ENCODE measurements around the gene CMIP. TPM values are rescaled to one million over a fixed set of nuclear protein-coding genes. Genes with fewer than 3 reads are reported as not detected.

The CMIP gene
- total and polyA plus RNA-seq, 3 donors from 2014 or later: 34.9 to 72.5 (median 42.0) TPM

GRCh38 chr16:81694494-81695280 lies 250.1 kb downstream of the CMIP start:
- intact Hi-C loops (cut with DNase I; ENCODE audit: low total_unique reads): loop anchor here (10.0 kb wide), 1 partner anchor 290 kb away; no protein-coding TSS in a partner anchor
- H3K4me1 ChIP-seq: peaks cover 29% of the 10 kb centered on the region
- WGBS, 2 donors: 70 to 72% methylated on average over 14 of the region's 14 CpGs

GRCh38 chr16:81695321-81696165 lies 250.9 kb downstream of the CMIP start:
- Histone ChIP-seq H3K36me3 (ENCODE audit: low read depth, missing control alignments) (no peaks in the 10 kb centered on the region), H3K27me3 (no peaks in the 10 kb centered on the region), H3K27ac (peak overlapping the region; percentile 49 to 59), H3K9me3 (no peaks in the 10 kb centered on the region), H3K4me3 (no peak overlapping the region), H3K4me1 (peaks cover 29% of the 10 kb centered on the region)
- intact Hi-C loops (cut with DNase I; ENCODE audit: low total_unique reads): loop anchor here (10.0 kb wide), 1 partner anchor 291 kb away; no protein-coding TSS in a partner anchor
- no peak for DNase-seq
- WGBS, 2 donors: 47 to 49% methylated on average over 10 of the region's 10 CpGs
- no peak for TF ChIP-seq CTCF (IDR thresholded peaks at IDR 0.05)
- TF ChIP-seq POLR2A (IDR thresholded peaks at IDR 0.05): no peak

More at GRCh38 chr16:81694494-81695280, 250.1 kb downstream of the CMIP start:
- Histone ChIP-seq H3K9me3 (no peaks in the 10 kb centered on the region), H3K27me3 (no peaks in the 10 kb centered on the region), H3K36me3 (ENCODE audit: low read depth, missing control alignments) (no peaks in the 10 kb centered on the region), H3K27ac (peak overlapping the region; percentile 49 to 59), H3K4me3 (no peak overlapping the region)
- TF ChIP-seq POLR2A (IDR thresholded peaks at IDR 0.05) (no peak), CTCF (IDR thresholded peaks at IDR 0.05) (no peak)
- peak; percentile 44 for DNase-seq

- Histone ChIP-seq H3K9me3 (no peaks in the 10 kb centered on the region), H3K27me3 (no peaks in the 10 kb centered on the region), H3K4me1 (peaks cover 29% of the 10 kb centered on the region), H3K4me3 (no peak overlapping the region), H3K27ac (no peak overlapping the region), H3K36me3 (ENCODE audit: low read depth, missing control alignments) (no peaks in the 10 kb centered on the region)
- DNase-seq: no peak
- TF ChIP-seq POLR2A (IDR thresholded peaks at IDR 0.05) (no peak), CTCF (IDR thresholded peaks at IDR 0.05) (no peak)
- WGBS, 2 donors: 90 to 92% methylated on average over 20 to 22 of the region's 22 CpGs
- intact Hi-C loops (cut with DNase I; ENCODE audit: low total_unique reads): loop anchor here (10.0 kb wide), 1 partner anchor 292 kb away; no protein-coding TSS in a partner anchor
Measured at GRCh38 chr16:81696166-81696960, 251.8 kb downstream of the CMIP start.

- no peak for DNase-seq
- H3K4me1 ChIP-seq: peaks cover 29% of the 10 kb centered on the region
Measured at GRCh38 chr16:81696961-81697615, 252.5 kb downstream of the CMIP start.

More at GRCh38 chr16:81696961-81697615, 252.5 kb downstream of the CMIP start:
- WGBS, 2 donors: 83 to 87% methylated on average over 14 to 16 of the region's 16 CpGs
- Histone ChIP-seq H3K4me3 (no peak overlapping the region), H3K27ac (no peak overlapping the region), H3K36me3 (ENCODE audit: low read depth, missing control alignments) (no peaks in the 10 kb centered on the region), H3K27me3 (no peaks in the 10 kb centered on the region), H3K9me3 (no peaks in the 10 kb centered on the region)
- intact Hi-C loops (cut with DNase I; ENCODE audit: low total_unique reads): loop anchor here (10.0 kb wide), 1 partner anchor 292 kb away; no protein-coding TSS in a partner anchor
- TF ChIP-seq POLR2A (IDR thresholded peaks at IDR 0.05) (no peak), CTCF (IDR thresholded peaks at IDR 0.05) (peak in 2 of 3 experiments; percentile 46 to 53)
